NCI-H1105 (cell line): Measurements from ENCODE around the gene VCAN.

Experiments
- DNase-seq: peaks from one replicate; lab custom pipeline; 2025; lab: John Stamatoyannopoulos, UW

Gene VCAN

DNA sequence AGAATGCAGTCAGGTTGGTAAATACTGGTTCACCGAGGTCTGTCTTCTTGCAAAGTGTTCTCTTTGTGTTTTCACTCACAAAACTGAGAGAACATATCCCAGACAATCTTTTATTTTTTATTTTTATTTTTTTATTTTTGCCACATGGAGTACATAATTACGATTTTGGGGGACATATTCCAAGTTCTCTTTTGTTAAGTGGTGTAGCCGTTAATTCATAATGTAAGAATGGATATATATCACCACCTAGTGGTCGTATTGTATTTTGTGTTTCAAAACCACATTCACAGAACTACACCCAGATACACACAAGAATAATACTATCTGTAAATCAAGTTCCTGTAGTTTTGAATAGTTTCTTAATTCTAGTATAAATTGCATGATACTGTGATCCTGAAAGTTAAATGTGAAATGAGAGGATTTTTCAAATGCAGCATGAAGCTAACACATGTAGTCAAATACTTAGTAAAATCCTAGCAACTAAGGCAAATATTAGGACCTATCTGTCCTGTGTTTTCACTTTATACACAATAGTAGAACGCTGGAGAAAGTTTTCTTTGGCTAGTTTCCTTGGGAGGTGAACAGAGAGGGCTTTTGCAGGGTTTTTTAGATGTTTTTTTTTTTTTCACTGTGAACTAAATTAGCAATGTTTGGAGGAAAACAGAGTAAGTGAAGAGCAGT is 92.7 kb downstream of the VCAN start:
- no peak for DNase-seq

DNA sequence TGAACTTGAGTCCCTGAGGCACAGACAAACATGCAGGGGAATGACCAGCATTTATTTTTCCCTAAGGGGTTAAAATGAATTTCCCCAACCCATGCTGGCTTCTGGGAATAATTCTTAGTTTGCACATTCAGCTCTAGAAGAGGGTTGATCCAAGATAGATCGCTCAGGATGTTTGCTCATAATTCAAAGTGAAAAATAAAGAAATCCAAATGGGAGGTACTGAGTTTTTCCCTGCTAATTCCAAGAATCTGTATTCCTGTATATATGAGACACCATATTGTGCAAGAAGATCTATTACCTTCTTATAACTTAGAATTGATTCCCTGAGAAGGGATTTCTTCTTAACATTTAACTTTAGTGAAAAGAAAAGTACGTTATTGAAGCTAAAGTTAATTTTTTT is 96.2 kb downstream of the VCAN start:
- DNase-seq = no peak

DNA sequence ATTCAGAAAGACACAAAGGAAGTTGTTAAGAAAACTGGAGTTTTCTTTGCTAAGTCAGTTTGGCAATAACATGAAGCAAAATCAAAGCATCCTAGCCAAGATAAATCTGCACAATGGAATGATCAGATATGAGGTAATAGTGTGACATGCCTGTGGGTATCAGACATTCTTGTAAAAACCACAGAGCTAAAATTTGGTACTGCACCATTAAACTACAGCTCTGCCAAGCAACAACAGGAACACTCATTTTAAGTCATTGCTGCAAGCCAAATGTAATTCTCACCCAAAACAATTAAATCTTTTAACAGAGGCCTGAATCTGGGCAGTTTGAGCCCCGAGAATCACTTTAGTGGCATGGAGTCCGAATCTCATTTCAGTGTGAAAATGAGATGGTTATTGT is 96.6 kb downstream of the VCAN start:
- DNase-seq = no peak

DNA sequence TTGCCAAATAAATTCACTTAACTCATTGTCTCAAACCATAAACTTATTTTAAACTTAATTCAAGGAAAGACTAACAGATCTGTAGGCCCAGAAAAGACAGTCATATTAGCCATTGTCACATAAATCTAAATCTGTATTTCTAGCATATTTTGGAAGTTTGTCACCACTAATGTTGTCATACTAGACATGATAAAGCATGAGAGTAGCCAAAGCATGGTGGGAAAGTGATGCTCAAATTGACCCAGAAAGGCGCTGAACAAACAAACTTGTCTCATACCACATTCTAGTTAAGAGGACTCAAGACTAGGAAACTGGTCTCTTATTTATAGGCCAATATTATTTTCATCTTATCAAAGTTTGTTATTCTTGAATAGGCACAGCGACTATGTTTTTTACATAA is 99.4 kb downstream of the VCAN start:
- DNase-seq = no peak

DNA sequence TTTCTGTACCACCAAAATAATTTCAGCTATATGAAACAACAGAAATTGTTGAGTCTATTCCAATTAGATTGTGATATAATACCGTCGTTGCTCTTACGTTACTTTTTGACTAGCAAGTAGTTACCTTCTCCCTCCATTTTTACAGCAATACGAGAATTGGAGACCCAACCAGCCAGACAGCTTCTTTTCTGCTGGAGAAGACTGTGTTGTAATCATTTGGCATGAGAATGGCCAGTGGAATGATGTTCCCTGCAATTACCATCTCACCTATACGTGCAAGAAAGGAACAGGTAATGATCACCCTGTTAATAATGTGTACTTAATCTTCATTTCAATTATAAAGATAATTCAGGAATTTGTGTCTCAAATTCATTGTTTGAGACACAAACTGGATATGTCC is 100.7 kb downstream of the VCAN start:
- DNase-seq = no peak

DNA sequence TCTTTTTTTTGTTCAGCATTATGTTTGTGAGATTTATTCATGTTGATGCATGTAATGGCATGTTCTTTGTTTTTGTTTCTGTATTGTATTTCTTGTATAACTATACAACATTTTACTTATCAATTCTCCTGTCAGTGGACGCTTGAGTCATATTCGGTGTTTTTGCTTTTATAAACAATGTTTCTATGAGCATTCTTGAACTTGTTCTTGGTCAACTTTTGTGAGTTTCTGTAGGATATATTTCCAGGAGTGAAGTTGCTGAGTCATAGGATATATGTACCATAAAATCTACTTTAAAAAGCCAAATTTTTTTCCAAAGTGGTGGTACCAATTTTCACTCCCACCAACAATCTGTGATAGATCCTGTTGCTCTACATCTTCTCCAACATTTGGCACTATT is 104.8 kb downstream of the VCAN start:
- no peak for DNase-seq

DNA sequence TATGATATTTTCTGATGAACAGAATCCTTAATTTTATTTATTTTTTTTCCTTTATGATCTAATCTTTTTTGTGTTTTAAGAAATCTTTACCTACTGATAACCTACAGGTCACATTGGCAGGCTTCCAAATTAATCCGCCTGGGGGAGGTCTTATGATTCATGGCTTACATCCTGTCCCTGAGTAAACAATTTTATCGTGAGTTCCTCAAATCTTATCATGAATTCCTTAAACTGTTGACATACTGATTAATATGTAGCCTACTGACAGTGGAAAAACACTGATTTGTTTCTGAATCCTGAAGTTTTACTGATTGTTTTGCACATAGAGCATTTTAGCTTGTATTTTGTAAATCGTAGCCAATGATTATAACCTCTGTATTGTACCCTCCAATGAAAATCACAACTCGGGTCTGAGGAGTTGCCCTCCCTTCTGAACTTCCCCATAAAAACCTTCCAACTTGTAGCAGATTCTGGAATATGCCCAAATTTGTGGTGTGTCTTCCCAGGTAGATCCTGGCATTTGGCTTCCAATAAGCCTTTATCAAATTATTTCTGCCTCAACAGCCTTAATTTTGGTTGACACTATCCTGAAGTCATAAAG is 105.6 kb downstream of the VCAN start:
- DNase-seq = no peak

DNA sequence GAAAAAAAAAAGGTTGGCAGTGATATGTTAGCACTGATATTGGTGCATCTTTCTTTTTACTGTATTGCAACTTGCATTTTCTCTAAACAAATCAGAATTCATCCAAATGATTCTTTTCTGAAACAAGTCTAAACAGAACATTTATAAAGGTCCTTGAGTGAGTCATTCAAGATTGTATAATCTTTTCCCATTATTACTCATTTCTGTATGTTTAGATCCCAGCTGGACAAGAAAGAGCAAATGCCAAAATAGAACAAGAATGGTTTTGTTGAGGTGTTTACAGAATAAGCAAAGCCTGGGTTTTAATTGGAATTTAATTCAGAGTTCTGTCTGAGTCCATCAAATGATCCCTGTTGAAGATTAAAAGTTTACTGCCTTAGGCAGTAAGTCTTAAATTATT is 112.3 kb downstream of the VCAN start:
- no peak for DNase-seq

DNA sequence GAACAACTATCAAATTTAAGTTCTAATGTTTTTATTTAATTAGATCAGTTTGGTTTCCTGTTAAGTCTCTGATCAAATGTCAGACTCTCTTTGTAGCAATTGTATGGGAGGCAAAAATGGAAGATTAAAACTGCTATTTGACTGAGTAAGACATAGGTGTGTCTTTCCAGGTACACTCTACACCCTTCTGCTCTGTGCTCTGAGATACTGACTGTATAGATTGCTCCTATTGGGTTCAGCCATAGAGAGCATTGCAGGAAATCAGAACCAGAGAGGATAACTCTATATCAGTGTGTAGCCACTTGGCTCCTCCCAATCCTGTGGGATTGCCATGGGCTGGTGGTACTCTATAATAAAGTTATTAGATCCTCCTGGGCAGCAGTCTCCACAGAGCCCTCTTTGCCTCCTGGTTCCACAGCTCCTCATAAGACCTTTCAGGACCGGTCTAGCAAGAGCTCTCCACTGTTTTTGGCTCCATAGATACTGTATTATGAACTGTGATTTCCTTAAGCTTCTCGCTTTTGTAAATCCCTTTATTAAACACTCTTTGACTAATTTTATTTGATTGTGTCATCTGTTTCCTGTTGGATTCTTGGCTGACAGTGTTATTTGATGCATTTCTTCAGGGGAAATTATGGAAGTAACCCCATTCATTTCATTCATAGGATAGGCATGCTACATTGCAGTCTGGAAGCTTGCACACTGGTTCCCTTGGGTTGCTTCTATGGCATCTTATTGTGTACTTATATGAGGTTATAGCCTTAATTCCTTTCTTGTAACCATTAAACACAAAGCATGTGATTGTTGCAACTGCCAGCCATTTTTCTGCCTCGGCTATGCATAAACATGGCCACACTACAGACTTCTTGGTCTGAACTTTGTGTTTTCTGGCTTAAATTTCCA is 115.6 kb downstream of the VCAN start:
- DNase-seq = no peak

DNA sequence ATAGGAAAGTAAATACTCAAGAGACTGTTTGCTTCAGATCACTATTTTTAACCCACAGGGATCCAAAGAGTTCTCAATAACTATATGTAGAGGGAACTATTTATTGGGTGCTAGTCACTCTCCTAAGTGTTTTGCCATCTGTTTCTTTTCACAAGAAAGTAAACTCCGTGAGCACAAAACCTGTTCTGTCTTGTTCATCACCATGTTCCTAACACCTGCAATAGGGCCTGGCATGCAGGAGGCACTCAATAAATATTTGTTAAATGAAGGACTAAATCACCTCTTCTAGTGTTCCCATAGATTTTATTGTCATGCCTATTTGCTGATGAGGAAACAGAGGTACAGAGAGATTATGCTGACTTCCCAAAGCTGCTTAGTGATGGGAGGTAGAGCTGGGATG is 118.2 kb downstream of the VCAN start:
- DNase-seq = peak; percentile 48

DNA sequence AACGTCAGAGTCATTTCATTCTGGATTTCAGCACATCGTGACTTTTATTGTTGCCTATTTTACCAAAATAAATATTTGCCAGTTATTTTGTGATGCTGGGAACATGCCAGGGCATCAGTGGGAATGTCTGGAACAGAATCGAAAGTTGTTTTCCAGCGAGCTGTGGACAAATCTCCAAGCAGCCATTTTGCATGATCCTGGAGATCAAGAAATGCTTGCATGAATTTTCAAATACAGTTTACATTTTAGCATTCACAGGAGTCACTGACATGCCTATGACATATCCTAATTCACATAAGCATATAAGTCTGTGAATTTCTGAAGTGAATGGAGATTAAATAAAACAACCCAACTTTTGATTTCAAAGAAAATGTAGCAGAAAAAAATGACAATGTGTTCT is 119.4 kb downstream of the VCAN start:
- DNase-seq = no peak

DNA sequence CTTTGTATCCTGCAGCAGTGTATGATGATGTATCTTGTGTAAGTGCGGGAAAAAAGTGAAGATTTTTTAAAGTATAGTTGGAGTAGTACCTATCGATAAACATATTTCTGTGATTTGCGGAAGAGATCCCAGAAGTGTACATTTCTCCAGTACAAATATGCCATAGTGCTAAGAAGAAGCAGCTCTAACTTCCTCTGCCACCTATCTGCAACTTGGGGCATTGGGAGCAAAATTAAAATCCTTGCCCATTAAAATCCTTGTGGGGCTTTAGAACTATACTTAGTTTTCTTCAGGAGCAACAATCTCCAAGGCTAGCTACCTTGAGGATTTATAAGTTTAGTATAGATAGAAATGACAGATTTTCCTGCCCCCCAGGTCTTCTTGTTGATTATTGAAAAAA is 123.7 kb downstream of the VCAN start:
- no peak for DNase-seq

DNA sequence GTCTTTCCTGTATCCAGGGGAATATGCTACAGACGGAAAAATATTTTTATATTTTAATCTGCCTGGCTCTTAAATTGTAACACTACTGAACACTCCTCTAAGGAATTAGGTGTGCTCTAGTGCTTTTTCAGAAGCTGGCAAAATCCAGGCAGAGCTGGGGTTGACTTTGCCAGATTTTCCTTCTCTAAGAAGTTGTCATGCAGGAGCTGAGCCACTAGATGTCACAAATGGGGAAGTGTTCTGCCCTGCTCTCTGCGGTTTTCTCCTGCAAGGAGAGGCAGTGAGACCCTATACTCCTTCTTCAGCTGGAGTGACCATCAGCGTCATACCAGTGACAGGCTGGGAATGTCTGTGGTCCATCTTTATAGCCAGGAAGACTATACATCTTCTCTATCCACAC is 136.6 kb downstream of the VCAN start:
- peak; percentile 15 for DNase-seq

DNA sequence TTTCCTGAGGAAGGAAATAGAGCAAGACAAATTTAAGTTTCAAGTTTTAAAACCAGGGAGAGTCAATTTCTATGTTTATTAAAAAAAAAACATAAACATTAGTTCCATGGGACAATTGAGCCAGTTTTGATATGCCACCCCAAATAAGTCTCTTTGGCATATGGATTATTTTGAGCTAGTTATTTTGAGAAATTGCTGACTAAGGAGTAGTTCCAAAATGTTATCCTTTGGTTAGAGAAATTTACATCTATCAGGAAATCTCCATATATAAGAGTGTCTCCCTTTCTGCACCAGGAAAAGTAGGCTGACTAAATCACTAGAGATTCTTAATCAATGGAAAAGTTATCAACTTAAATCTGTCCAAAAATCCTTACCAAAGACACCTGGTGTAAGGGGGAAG is 143.3 kb downstream of the VCAN start:
- no peak for DNase-seq

DNA sequence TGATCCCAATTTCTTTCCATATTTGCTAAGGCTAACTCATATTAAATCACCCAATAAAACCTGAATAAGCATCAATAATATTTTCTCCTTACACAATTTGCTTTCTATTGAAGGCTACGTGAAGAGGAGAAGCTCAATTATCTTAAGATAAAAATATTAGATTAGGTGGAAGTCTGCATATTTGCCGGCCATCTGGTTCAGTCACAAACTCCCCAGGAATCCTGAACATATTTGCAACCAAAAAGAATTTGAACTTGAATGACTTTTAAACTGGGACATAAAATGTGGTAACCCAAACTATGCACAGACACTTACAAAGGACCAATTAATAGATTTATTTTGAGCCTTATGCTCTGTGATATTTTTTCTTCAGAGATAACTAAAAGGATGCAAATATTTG is 156.8 kb downstream of the VCAN start:
- no peak for DNase-seq
